Breast epithelium (tissue), 4 donors: Measurements from ENCODE around the gene RASL11A. TPM values are rescaled to one million over a fixed set of nuclear protein-coding genes. Genes with fewer than 3 reads are reported as not detected.
"Not testable (repeated sequence)": the region's sequence is repeated elsewhere in the genome, so short reads cannot be mapped to it uniquely, and the experiment has no call there.

Source experiments
- DNase-seq, 2 donors: peaks; one replicate each; pipeline ENCODE4 v3.0.0-alpha.2; 2019; ENCODE audit warnings: low spot score in 2 of 2
- H3K27ac ChIP-seq, 2 donors: fragments of 200-600 bp; sonication (generic) in 1 of 2; one replicate each; pipeline ENCODE4 v1.5.1; 2016 to 2019; ENCODE audit warnings: mild to moderate bottlenecking in 1 of 2
- H3K27me3 ChIP-seq, 2 donors: fragments of 200-600 bp; sonication (generic) in 1 of 2; one replicate each; pipeline versions ENCODE4 v1.5.1 to v1.6.0; 2017 to 2019; ENCODE audit warnings: control low read depth in 1 of 2, mild to moderate bottlenecking in 1 of 2
- H3K36me3 ChIP-seq: fragments of 200-600 bp; one replicate; pipeline ENCODE4 v1.5.1; 2019
- H3K4me1 ChIP-seq, 2 donors: fragments of 200-600 bp; sonication (generic); one replicate each; pipeline ENCODE4 v1.5.1; 2016 to 2019; ENCODE audit warnings: control low read depth in 1 of 2
- H3K4me3 ChIP-seq, 3 donors: fragments of 200-600 bp; sonication (generic); 1 replicate in 2 of 3; 2 replicates in 1 of 3; pipeline ENCODE4 v1.5.1; 2016 to 2019; ENCODE audit warnings: mild to moderate bottlenecking in 3 of 3, moderate library complexity in 2 of 3
- H3K9me3 ChIP-seq, 2 donors: fragments of 200-600 bp; sonication (generic) in 1 of 2; one replicate each; pipeline ENCODE4 v1.5.1; 2016 to 2019; ENCODE audit warnings: control low read depth in 1 of 2
- POLR2A ChIP-seq: fragments of 450-650 bp; IDR thresholded peaks from one replicate; pipeline ENCODE4 v1.6.1; 2016; ENCODE audit warnings: antibody characterized with exemption, mild to moderate bottlenecking, moderate library complexity
- POLR2AphosphoS5 ChIP-seq, 3 donors: sonication (generic); formaldehyde crosslinking; IDR thresholded peaks; one replicate each; pipeline ENCODE4 v1.6.1; 2017; ENCODE audit warnings: antibody characterized with exemption in 3 of 3
- intact Hi-C: fragments of 100-400 bp; cut with DNase I; formaldehyde crosslinking; loops from one replicate; pipeline ENCODE4 v1.15.1; 2023; ENCODE audit warnings: low total_unique reads
- total RNA-seq, 3 donors: library from RNA; depleted of rRNA; stranded (reverse); fragments of >200 nt; gene quantifications; one replicate each; pipeline ENCODE4 v1.1.0, GENCODE V29; 2016
- TF ChIP-seq, protein P1 (sequence below), 3 donors: fragments of 450-650 bp; IDR thresholded peaks; one replicate each; pipeline ENCODE4 v1.5.1; 2016 to 2017; ENCODE audit warnings: antibody characterized with exemption in 3 of 3, mild to moderate bottlenecking in 3 of 3, moderate library complexity in 3 of 3

RASL11A gene
- total RNA-seq, 3 donors from 2014 or later: 20.8 to 62.2 (median 39.3) TPM

DNA sequence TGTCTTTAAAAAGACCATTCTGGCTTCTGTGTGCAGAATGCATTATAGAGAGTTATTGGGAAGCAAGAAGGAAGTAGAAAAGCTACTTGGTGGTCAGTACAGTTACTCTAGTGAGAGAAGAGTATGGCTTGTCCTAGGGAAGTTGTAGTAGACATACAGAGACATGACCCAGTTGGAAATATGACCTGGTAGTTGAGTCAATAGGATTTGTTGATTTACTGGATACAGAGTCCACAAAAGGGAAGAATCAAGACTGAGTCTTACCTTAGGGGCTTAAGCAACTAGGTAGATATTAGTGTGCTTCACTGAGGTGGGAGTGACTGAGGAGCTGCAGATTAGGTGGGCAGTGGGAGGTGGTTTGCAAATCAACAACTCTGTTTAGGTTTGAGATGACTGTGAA, 48.8 kb downstream of the RASL11A start:
- peaks cover 0 to 5% of the 10 kb centered on the region in 2 donors for H3K27me3 ChIP-seq
- TF ChIP-seq POLR2AphosphoS5 (IDR thresholded peaks at IDR 0.05): no peak
- TF ChIP-seq POLR2A: no peak
- TF ChIP-seq, protein P1, sequence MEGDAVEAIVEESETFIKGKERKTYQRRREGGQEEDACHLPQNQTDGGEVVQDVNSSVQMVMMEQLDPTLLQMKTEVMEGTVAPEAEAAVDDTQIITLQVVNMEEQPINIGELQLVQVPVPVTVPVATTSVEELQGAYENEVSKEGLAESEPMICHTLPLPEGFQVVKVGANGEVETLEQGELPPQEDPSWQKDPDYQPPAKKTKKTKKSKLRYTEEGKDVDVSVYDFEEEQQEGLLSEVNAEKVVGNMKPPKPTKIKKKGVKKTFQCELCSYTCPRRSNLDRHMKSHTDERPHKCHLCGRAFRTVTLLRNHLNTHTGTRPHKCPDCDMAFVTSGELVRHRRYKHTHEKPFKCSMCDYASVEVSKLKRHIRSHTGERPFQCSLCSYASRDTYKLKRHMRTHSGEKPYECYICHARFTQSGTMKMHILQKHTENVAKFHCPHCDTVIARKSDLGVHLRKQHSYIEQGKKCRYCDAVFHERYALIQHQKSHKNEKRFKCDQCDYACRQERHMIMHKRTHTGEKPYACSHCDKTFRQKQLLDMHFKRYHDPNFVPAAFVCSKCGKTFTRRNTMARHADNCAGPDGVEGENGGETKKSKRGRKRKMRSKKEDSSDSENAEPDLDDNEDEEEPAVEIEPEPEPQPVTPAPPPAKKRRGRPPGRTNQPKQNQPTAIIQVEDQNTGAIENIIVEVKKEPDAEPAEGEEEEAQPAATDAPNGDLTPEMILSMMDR (IDR thresholded peaks at IDR 0.05): no peak

DNA sequence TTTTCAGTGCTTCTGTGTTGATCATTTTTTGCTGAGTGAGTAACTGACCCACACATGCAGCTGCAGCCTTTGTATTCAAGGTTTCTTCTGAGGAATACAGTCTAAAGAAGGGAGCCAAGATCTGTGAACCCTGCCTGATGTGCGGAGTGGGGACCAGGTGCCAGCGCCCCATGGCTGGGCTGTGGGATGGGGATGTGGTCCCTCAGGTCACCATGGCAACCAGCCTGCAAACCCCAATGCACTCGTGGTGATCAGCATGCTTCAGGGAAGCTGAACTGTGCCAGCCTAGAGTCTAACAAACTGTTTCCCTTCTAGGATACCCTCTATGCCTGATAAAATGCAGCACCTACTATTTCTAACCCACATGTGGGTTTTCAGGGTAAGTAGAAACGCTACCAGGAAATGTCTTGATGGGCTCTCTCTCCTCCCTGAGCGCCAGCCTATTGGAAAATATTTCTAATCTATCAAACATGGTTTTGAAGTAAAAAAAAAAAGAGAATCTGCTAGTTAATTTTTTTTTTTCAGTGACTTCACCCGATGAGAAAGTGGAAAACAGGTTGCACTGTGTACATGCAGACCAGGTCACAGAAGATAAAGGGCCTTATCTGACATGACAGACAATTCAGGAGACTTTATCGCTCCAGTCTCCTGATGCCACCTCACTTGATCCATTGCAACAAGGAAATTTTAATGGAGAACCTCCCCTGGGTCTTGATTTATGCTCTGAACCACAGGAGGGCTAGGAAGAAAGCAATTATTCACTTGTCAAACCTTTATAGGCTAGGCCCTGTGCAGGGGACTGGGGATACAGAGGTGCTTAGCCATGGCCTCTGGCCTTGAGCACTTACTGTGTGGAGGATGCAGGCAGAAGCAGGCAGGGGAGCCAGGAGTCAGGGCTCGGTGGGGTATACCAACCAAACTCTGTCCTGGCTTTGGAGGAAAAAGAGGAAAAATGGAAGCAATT, 51.1 kb downstream of the RASL11A start:
- TF ChIP-seq POLR2AphosphoS5 (IDR thresholded peaks at IDR 0.05) (no peak), POLR2A (no peak)
- TF ChIP-seq, protein P1 (IDR thresholded peaks at IDR 0.05): no peak
- no peak overlapping the region for H3K4me3 ChIP-seq

More for the DNA sequence above, 48.8 kb downstream of the RASL11A start:
- intact Hi-C loops: no loop called here
- DNase-seq: no peak
- no peak overlapping the region for H3K27ac ChIP-seq
- no peaks in the 10 kb centered on the region for H3K9me3 ChIP-seq
- no peaks in the 10 kb centered on the region for H3K4me1 ChIP-seq
- no peaks in the 10 kb centered on the region for H3K36me3 ChIP-seq
- H3K4me3 ChIP-seq: no peak overlapping the region

DNA sequence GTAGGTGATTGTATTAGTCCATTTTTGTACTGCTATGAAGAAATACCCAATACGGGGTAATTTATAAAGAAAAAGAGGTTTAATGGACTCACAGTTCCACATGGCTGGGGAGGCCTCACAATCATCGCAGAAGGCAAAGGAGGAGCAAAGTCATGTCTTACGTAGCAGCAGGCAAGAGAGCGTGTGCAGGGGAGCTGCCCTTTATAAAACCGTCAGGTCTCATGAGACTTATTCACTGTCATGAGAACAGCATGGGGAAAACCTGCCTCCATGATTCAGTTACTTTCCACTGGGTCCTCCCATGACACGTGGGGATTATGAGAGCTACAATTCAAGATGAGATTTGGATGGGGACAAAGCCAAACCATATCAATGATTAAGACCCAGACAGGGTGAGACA, 51.8 kb downstream of the RASL11A start:
- DNase-seq, H3K36me3 ChIP-seq, H3K27me3 ChIP-seq, H3K27ac ChIP-seq, intact Hi-C loops, H3K4me3 ChIP-seq, H3K9me3 ChIP-seq, H3K4me1 ChIP-seq: not testable (repeated sequence)

More for the DNA sequence above, 51.1 kb downstream of the RASL11A start:
- intact Hi-C loops: no loop called here
- no peaks in the 10 kb centered on the region for H3K4me1 ChIP-seq
- H3K36me3 ChIP-seq: no peaks in the 10 kb centered on the region
- H3K27me3 ChIP-seq: peaks cover 0 to 2% of the 10 kb centered on the region in 2 donors
- DNase-seq: no peak
- no peak overlapping the region for H3K27ac ChIP-seq
- H3K9me3 ChIP-seq: no peaks in the 10 kb centered on the region

Other genes starting within 250 kb of the RASL11A start
- gene USP12, start 99.0 kb upstream of the RASL11A start, total RNA-seq: 10 to 100 TPM; 21.0 to 33.4 (median 21.0) TPM
- gene RPL21, start 19.3 kb upstream of the RASL11A start, total RNA-seq: 1,000 to 10,000 TPM in 2 of 3 donors, 100 to 1,000 TPM in 1; 979 to 1,473 (median 1,466) TPM
- gene GTF3A, start 153.8 kb downstream of the RASL11A start, total RNA-seq: 100 to 1,000 TPM; 124 to 186 (median 175) TPM
- 100 to 1,000 TPM in 1 of 3 donors, 10 to 100 TPM in 2; 67.5 to 146 (median 72.7) TPM for gene MTIF3, start 179.7 kb downstream of the RASL11A start, total RNA-seq